ENCODE results near the gene SYT9.
A peak's percentile ranks its signal among the peaks of the same experiment; 100 is the strongest.

SYT9 gene

GRCh38 chr11:7486098-7486780, 234.5 kb downstream of the SYT9 start:
- no peak for TF ChIP-seq CTCF (conservative IDR thresholded peaks at IDR 0.05; ENCODE audit: low read depth)
- DNase-seq (ENCODE audit: low spot score): no peak
- peak overlapping the region; percentile 47; the same call in 1 of the 2 replicates for H3K27ac ChIP-seq
- ChIA-PET POLR2A (ENCODE audit: low non-redundant PET) (no interaction called here), CTCF (no interaction called here)

- no peak for TF ChIP-seq CTCF (conservative IDR thresholded peaks at IDR 0.05; ENCODE audit: low read depth)
- H3K27ac ChIP-seq: peak overlapping the region; percentile 47
- ChIA-PET POLR2A (ENCODE audit: low non-redundant PET) (no interaction called here), CTCF (no interaction called here)
- DNase-seq (ENCODE audit: low spot score): no peak
These were observed 235.1 kb downstream of the SYT9 start for GRCh38 chr11:7486781-7487140.

- no peak for DNase-seq (ENCODE audit: low spot score)
- ChIA-PET CTCF (no interaction called here), POLR2A (ENCODE audit: low non-redundant PET) (no interaction called here)
- TF ChIP-seq CTCF (conservative IDR thresholded peaks at IDR 0.05; ENCODE audit: low read depth): no peak
- H3K27ac ChIP-seq: no peak overlapping the region
These were observed 235.7 kb downstream of the SYT9 start for GRCh38 chr11:7487360-7487759.

- no peak for DNase-seq (ENCODE audit: low spot score)
- TF ChIP-seq CTCF (conservative IDR thresholded peaks at IDR 0.05; ENCODE audit: low read depth): no peak
- POLR2A ChIA-PET (ENCODE audit: low non-redundant PET): no interaction called here
- no peak overlapping the region for H3K27ac ChIP-seq
- CTCF ChIA-PET: interaction anchor here (0.7 kb wide), 1 partner anchor 216 kb away, joined by 3 read pairs; no protein-coding TSS in a partner anchor
These were observed 237.0 kb downstream of the SYT9 start for GRCh38 chr11:7488681-7489080.

- TF ChIP-seq CTCF (conservative IDR thresholded peaks at IDR 0.05; ENCODE audit: low read depth): no peak
- DNase-seq (ENCODE audit: low spot score): no peak
- ChIA-PET CTCF (interaction anchor here (0.7 kb wide), 1 partner anchor 216 kb away, joined by 3 read pairs; no protein-coding TSS in a partner anchor), POLR2A (ENCODE audit: low non-redundant PET) (no interaction called here)
- H3K27ac ChIP-seq: no peak overlapping the region
These were observed 237.7 kb downstream of the SYT9 start for GRCh38 chr11:7489376-7489775.

- TF ChIP-seq CTCF (conservative IDR thresholded peaks at IDR 0.05; ENCODE audit: low read depth): no peak
- peak; percentile 31 for DNase-seq (ENCODE audit: low spot score)
- CTCF ChIA-PET: no interaction called here
- POLR2A ChIA-PET (ENCODE audit: low non-redundant PET): no interaction called here
- no peak overlapping the region for H3K27ac ChIP-seq
These were observed 238.3 kb downstream of the SYT9 start for GRCh38 chr11:7490054-7490453.

Data from RWPE1 (cell line).